ENCODE data around the gene SLC9A5.

Gene SLC9A5

GRCh38 chr16:67213197-67214019 lies 35.4 kb upstream of the SLC9A5 start:
- no peak for DNase-seq

- DNase-seq = no peak
Observed at GRCh38 chr16:67215706-67216105, 33.1 kb upstream of the SLC9A5 start.

GRCh38 chr16:67216612-67217490 lies 31.9 kb upstream of the SLC9A5 start:
- peak; percentile 65 for DNase-seq

GRCh38 chr16:67223992-67224391 lies 24.8 kb upstream of the SLC9A5 start:
- no peak for DNase-seq

- no peak for DNase-seq
Observed at GRCh38 chr16:67226295-67226803, 22.4 kb upstream of the SLC9A5 start.

GRCh38 chr16:67226804-67227566 lies 21.8 kb upstream of the SLC9A5 start, which contains the start of gene TMEM208:
TMEM208 (plus strand) TSS chr16:67227130; CDS start chr16:67227219, 89 bp downstream.
- DNase-seq = peak; percentile 99

- no peak for DNase-seq
Observed at GRCh38 chr16:67227567-67227921, 21.2 kb upstream of the SLC9A5 start.

GRCh38 chr16:67228034-67228785 lies 20.6 kb upstream of the SLC9A5 start:
- no peak for DNase-seq

GRCh38 chr16:67228905-67229304 lies 19.9 kb upstream of the SLC9A5 start:
- no peak for DNase-seq

- no peak for DNase-seq
Observed at GRCh38 chr16:67229906-67230808, 18.6 kb upstream of the SLC9A5 start.

GRCh38 chr16:67230809-67231660 lies 17.7 kb upstream of the SLC9A5 start:
- no peak for DNase-seq

- no peak for DNase-seq
Observed at GRCh38 chr16:67233596-67233995, 15.2 kb upstream of the SLC9A5 start.

- no peak for DNase-seq
Observed at GRCh38 chr16:67234180-67234597, 14.6 kb upstream of the SLC9A5 start.

GRCh38 chr16:67235816-67236562 lies 12.8 kb upstream of the SLC9A5 start:
- peak; percentile 84 for DNase-seq

- DNase-seq = peak; percentile 84
Observed at GRCh38 chr16:67236563-67237395, 12.0 kb upstream of the SLC9A5 start.

GRCh38 chr16:67237396-67238277 lies 11.1 kb upstream of the SLC9A5 start:
- no peak for DNase-seq

- DNase-seq = no peak
Observed at GRCh38 chr16:67238278-67238575, 10.6 kb upstream of the SLC9A5 start.
